Left lung (tissue), 10 donors: ENCODE measurements around the gene NEUROG2. TPM values are rescaled to one million over a fixed set of nuclear protein-coding genes. Genes with fewer than 3 reads are reported as not detected.

Source experiments
- ATAC-seq: fragments of 200-7000 bp; cut with Tn5 transposase; one replicate; pipeline ENCODE4 v1.9.1; 2020; ENCODE audit warnings: moderate library complexity
- DNase-seq, 4 donors: peaks; one replicate each; pipeline ENCODE4 v3.0.0-alpha.2; 2013 to 2020
- H3K27ac ChIP-seq, 2 donors: fragments of 200-600 bp; sonication (generic) in 1 of 2; one replicate each; pipeline versions ENCODE4 v1.5.0 to v1.8.0; 2020 to 2021
- H3K27me3 ChIP-seq, 2 donors: fragments of 200-600 bp; sonication (generic) in 1 of 2; one replicate each; pipeline versions ENCODE4 v1.5.0 to v1.8.0; 2020 to 2021
- H3K36me3 ChIP-seq, 2 donors: fragments of 200-600 bp; sonication (generic) in 1 of 2; one replicate each; pipeline versions ENCODE4 v1.5.0 to v1.8.0; 2020 to 2021
- H3K4me1 ChIP-seq, 2 donors: fragments of 200-600 bp; one replicate each; pipeline ENCODE4 v1.8.0; 2021
- H3K4me3 ChIP-seq, 2 donors: fragments of 200-600 bp; sonication (generic) in 1 of 2; one replicate each; pipeline versions ENCODE4 v1.5.0 to v1.8.0; 2020 to 2021; ENCODE audit warnings: mild to moderate bottlenecking in 1 of 2
- H3K9me3 ChIP-seq, 2 donors: fragments of 200-600 bp; sonication (generic) in 1 of 2; one replicate each; pipeline versions ENCODE4 v1.5.0 to v1.8.0; 2020 to 2021
- intact Hi-C, 2 donors: fragments of 100-400 bp; cut with DNase I; formaldehyde crosslinking; loops; one replicate each; pipeline versions ENCODE4 v1.11.2 to v1.14.2; 2022
- polyA plus RNA-seq, 6 donors: library from polyadenylated mRNA; unstranded; fragments of 120-200 nt; gene quantifications; one replicate each; pipeline ENCODE4 v1.2.1, GENCODE V29; 2013; ENCODE audit not compliant: insufficient read length in 6 of 6
- total RNA-seq, 2 donors: library from RNA; stranded (reverse); fragmentation: NEBNext Ultra II Directional; extraction: Animal tissue kit (Norgen Biotek cat#: 25700); gene quantifications; one replicate each; pipeline ENCODE4 v1.2.1, GENCODE V29; 2021
- TF ChIP-seq, protein P1 (sequence below), 2 donors: fragments of 200-600 bp; sonication (generic) in 1 of 2; IDR thresholded peaks; one replicate each; pipeline versions ENCODE4 v1.5.0 to v1.8.0; 2021; ENCODE audit warnings: antibody characterized with exemption in 2 of 2
- donor health status: DM: no; HTN: yes; CAD: no.
- donor health status: DM: no; HTN: no; CAD: no.

The NEUROG2 gene
- total and polyA plus RNA-seq, 8 donors: not detected

DNA sequence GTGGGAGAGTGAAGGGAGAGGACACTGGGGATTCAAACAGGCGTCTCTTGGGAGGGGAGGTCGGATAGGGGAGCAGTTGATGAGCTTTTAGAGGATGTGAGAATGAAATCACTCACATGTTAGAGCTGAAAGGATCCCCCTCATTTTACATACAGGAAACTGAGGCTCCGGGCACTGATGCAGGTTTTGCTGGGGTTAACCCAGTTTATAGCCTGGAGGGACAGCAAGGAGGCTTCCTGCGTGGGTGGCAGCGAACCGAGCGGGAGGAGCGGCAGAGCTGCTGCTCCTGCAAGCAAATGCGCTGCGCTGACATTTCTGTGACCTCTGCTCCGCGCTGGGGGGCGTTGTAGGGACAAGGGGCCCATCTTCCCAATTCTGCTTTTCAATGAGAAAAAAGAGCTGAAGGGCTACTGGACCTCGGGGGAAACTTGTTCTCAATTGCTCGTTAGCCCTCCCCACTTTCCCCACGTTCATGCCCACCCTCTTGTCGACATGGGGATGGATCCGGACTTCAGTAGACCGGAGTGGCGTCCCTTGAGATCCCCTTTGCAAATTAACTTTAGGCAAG lies 1.2 kb upstream of the NEUROG2 start:
- H3K9me3 ChIP-seq: no peaks in the 10 kb centered on the region
- no peak for ATAC-seq
- no peak overlapping the region for H3K4me3 ChIP-seq
- no peak overlapping the region for H3K27ac ChIP-seq
- intact Hi-C loops: no loop called here
- no peaks in the 10 kb centered on the region for H3K36me3 ChIP-seq
- DNase-seq: no peak
- TF ChIP-seq, protein P1, sequence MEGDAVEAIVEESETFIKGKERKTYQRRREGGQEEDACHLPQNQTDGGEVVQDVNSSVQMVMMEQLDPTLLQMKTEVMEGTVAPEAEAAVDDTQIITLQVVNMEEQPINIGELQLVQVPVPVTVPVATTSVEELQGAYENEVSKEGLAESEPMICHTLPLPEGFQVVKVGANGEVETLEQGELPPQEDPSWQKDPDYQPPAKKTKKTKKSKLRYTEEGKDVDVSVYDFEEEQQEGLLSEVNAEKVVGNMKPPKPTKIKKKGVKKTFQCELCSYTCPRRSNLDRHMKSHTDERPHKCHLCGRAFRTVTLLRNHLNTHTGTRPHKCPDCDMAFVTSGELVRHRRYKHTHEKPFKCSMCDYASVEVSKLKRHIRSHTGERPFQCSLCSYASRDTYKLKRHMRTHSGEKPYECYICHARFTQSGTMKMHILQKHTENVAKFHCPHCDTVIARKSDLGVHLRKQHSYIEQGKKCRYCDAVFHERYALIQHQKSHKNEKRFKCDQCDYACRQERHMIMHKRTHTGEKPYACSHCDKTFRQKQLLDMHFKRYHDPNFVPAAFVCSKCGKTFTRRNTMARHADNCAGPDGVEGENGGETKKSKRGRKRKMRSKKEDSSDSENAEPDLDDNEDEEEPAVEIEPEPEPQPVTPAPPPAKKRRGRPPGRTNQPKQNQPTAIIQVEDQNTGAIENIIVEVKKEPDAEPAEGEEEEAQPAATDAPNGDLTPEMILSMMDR (IDR thresholded peaks at IDR 0.05): no peak
- peaks cover 100% of the 10 kb centered on the region in 2 donors for H3K27me3 ChIP-seq
- H3K4me1 ChIP-seq: peaks cover 21 to 39% of the 10 kb centered on the region in 2 donors

DNA sequence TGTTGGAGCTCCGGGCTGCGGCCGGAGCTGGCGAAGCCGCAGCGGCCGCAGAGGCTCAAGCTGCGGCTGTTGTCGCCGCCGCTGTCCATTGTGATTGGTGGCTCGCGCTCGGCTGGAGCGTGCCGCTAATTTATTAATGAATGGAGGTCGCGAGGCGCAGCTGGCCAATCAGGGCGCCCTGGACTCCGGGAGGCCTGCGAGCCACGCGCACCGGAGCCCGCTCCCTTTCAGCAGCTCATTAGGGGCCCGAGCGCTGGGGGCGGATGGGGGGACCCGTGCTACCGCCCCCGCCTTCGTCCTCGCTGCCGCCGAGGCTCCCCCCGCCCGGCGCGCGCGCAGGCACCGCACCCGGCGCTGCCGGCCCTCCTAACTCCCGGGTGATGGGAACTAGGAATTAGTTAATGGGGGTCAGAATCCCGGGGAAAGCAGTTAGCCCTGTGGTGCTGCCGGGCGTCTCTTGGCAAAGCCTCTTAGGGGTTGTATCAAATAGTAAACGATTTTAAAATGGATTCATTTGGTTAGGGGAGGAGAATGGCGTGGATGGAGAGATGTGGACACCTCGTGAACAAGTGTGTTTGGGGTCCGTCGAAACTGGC lies 589 bp upstream of the NEUROG2 start:
- ATAC-seq (peak; percentile 50), DNase-seq (peak in 1 of 4 donors; percentile 79)
- Histone ChIP-seq H3K4me1 (peaks cover 21 to 39% of the 10 kb centered on the region in 2 donors), H3K27ac (no peak overlapping the region), H3K9me3 (no peaks in the 10 kb centered on the region), H3K4me3 (peak overlapping the region in 1 of 2 donors; percentile 49), H3K36me3 (no peaks in the 10 kb centered on the region), H3K27me3 (peaks cover 100% of the 10 kb centered on the region in 2 donors)
- TF ChIP-seq, protein P1 (IDR thresholded peaks at IDR 0.05): no peak
- intact Hi-C loops: no loop called here

DNA sequence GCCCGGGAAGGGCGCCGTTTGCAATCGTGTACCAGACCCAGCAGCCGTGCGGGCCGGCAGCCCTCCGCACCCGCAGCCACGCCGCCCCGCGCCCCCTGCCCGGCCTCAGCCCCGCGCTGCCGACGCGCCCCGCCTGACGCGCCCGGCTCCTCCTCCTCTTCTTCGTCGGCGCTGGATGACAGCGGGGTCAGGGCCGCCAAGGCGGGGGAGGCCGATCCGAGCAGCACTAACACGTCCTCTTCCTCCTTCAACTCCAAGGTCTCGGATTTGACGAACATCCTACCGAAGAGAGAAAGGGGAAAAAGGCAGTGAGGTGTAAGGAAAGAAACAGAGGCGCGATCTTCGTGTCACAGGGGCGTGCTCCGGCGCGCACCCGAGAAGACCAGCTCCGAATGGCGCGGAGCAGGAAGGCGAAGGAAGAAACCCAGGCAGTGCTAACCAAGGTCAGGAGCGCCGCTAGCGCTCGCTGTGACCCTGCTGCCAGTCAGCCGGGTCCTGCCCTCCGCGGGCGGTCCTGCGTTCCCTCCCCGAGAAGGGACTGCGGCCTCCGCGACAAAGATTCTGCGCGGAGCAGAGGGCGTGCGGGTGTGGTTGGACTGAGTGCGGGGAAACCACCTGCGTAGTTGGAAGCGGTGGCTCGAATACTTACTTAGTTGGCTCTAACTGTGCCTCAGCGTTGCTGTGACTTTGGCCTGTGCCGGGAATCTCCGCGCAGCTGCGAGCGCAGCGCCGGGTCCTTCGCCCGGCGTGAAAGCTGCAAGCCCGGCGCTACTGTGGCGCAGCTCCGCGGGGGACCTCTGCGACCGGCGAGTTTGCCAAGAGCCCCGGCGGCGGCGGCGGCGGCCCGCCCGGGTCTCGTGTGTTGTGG lies 548 bp downstream of the NEUROG2 start:
- H3K36me3 ChIP-seq: no peaks in the 10 kb centered on the region
- DNase-seq: peak in 2 of 4 donors; percentile 40 to 80
- H3K9me3 ChIP-seq: no peaks in the 10 kb centered on the region
- intact Hi-C loops: no loop called here
- TF ChIP-seq, protein P1 (IDR thresholded peaks at IDR 0.05): no peak
- no peak overlapping the region for H3K27ac ChIP-seq
- peak; percentile 77 for ATAC-seq
- H3K4me1 ChIP-seq: peaks cover 27 to 43% of the 10 kb centered on the region in 2 donors
- H3K27me3 ChIP-seq: peaks cover 100% of the 10 kb centered on the region in 2 donors
- H3K4me3 ChIP-seq: peak overlapping the region; percentile 10 to 49

DNA sequence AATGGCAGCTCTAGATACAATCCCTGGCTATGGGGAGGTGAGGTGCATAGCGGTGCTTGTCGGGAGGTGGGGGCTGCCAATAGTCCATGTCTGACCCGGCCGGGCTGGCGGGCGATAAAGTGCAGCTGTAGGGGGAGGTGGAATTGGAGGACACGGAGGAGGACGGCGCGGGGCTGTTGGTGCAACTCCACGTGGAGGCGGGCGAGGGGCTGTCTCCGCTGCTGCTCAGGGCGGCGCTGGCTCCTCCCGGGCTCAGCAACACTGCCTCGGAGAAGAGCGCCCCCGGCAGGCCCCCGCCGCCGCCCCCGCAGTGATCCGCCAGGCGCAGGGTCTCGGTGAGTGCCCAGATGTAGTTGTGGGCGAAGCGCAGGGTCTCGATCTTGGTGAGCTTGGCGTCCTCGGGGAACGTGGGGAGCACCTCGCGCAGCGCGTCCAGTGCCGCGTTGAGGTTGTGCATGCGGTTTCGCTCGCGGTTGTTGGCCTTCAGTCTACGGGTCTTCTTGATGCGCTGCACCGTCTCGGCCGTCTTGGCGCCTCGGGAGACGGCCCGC lies 1.3 kb downstream of the NEUROG2 start:
- peak overlapping the region in 1 of 2 donors; percentile 49 for H3K4me3 ChIP-seq
- H3K9me3 ChIP-seq: no peaks in the 10 kb centered on the region
- H3K27me3 ChIP-seq: peaks cover 100% of the 10 kb centered on the region in 2 donors
- H3K4me1 ChIP-seq: peaks cover 30 to 48% of the 10 kb centered on the region in 2 donors
- DNase-seq: peak in 1 of 4 donors; percentile 66
- no peak for ATAC-seq
- no peak overlapping the region for H3K27ac ChIP-seq
- intact Hi-C loops: no loop called here
- no peaks in the 10 kb centered on the region for H3K36me3 ChIP-seq
- TF ChIP-seq, protein P1 (IDR thresholded peaks at IDR 0.05): no peak
